HepG2 (cell line): ENCODE measurements around the gene KMT2B. TPM values are rescaled to one million over a fixed set of nuclear protein-coding genes. Genes with fewer than 3 reads are reported as not detected.

Experiments
- ATF7 ChIP-seq, 2 experiments: fragments of 450-650 bp in 1 of 2; sonication (generic) in 1 of 2; formaldehyde crosslinking in 1 of 2; IDR thresholded peaks; 2 replicates each; pipeline versions ENCODE4 v1.4.0 to v1.6.1; 2016 to 2020; ENCODE audit warnings: antibody characterized with exemption in 1 of 2, mild to moderate bottlenecking in 1 of 2, missing genetic modification reagents in 1 of 2
- ATRX ChIP-seq: sonication (generic); formaldehyde crosslinking; IDR thresholded peaks from 2 replicates; pipeline ENCODE4 v1.4.0; 2020; ENCODE audit warnings: missing genetic modification reagents, borderline replicate concordance
- EEA1 ChIP-seq: sonication (generic); formaldehyde crosslinking; IDR thresholded peaks from 2 replicates; pipeline ENCODE4 v1.5.1; 2020; ENCODE audit warnings: mild to moderate bottlenecking, missing genetic modification reagents, borderline replicate concordance
- FOXC1 ChIP-seq: sonication (generic); formaldehyde crosslinking; IDR thresholded peaks from 2 replicates; pipeline ENCODE4 v1.8.0; 2022; ENCODE audit warnings: mild to moderate bottlenecking, missing genetic modification reagents, borderline replicate concordance
- FOXO1 ChIP-seq: sonication (generic); formaldehyde crosslinking; IDR thresholded peaks from 2 replicates; pipeline ENCODE4 v1.4.0; 2020; ENCODE audit warnings: missing genetic modification reagents
- JARID2 ChIP-seq: sonication (generic); formaldehyde crosslinking; IDR thresholded peaks from 2 replicates; pipeline ENCODE4 v1.8.1; 2023; ENCODE audit warnings: missing genetic modification reagents, inconsistent platforms; ENCODE audit not compliant: insufficient replicate concordance
- KDM6A ChIP-seq: IDR thresholded peaks from 2 replicates; pipeline ENCODE4 v1.6.1; 2016; ENCODE audit warnings: low read depth
- KMT2A ChIP-seq: sonication (generic); formaldehyde crosslinking; IDR thresholded peaks from 2 replicates; pipeline ENCODE4 v1.4.0; 2020; ENCODE audit warnings: missing genetic modification reagents
- MEIS1 ChIP-seq: sonication (generic); formaldehyde crosslinking; IDR thresholded peaks from 2 replicates; pipeline ENCODE4 v1.9.0; 2021; ENCODE audit warnings: mild to moderate bottlenecking, missing genetic modification reagents, moderate library complexity, borderline replicate concordance
- SSRP1 ChIP-seq: IDR thresholded peaks from 2 replicates; pipeline ENCODE4 v1.6.1; 2016; ENCODE audit warnings: control low read depth
- THAP11 ChIP-seq: IDR thresholded peaks from 2 replicates; pipeline ENCODE4 v1.6.1; 2016; ENCODE audit warnings: missing biosample characterization, missing genetic modification reagents
- TMF1 ChIP-seq: sonication (generic); formaldehyde crosslinking; IDR thresholded peaks from 2 replicates; pipeline ENCODE4 v1.8.1; 2022; ENCODE audit warnings: low read depth, missing genetic modification reagents
- ZBTB20 ChIP-seq: sonication (generic); formaldehyde crosslinking; IDR thresholded peaks from 2 replicates; pipeline ENCODE4 v1.8.1; 2023; ENCODE audit warnings: missing genetic modification reagents, low read depth, mild to moderate bottlenecking, borderline replicate concordance
- ZIK1 ChIP-seq: sonication (generic); formaldehyde crosslinking; IDR thresholded peaks from 2 replicates; pipeline ENCODE4 v1.5.0; 2020; ENCODE audit warnings: mild to moderate bottlenecking, low read depth, missing genetic modification reagents, borderline replicate concordance
- ZKSCAN1 ChIP-seq: fragments of 150-350 bp; IDR thresholded peaks from 2 replicates; pipeline ENCODE4 v1.6.1; 2014; ENCODE audit warnings: low read length
- ZNF143 ChIP-seq: sonication (generic); formaldehyde crosslinking; IDR thresholded peaks from 2 replicates; pipeline ENCODE4 v1.4.0; 2020; ENCODE audit warnings: missing genetic modification reagents
- ZNF207 ChIP-seq: fragments of 450-650 bp; IDR thresholded peaks from 2 replicates; pipeline ENCODE4 v1.6.1; 2016; ENCODE audit warnings: antibody characterized with exemption, borderline replicate concordance
- ZNF333 ChIP-seq: sonication (generic); formaldehyde crosslinking; IDR thresholded peaks from 2 replicates; pipeline ENCODE4 v1.4.0; 2020; ENCODE audit warnings: mild to moderate bottlenecking, missing genetic modification reagents, borderline replicate concordance
- ZNF367 ChIP-seq: sonication (generic); formaldehyde crosslinking; IDR thresholded peaks from 2 replicates; pipeline ENCODE4 v1.4.0; 2020; ENCODE audit warnings: missing genetic modification reagents, borderline replicate concordance
- polyA plus RNA-seq, 8 experiments: library from polyadenylated mRNA; depleted of rRNA in 3 of 8; stranded (reverse) in 7 of 8; unstranded in 1 of 8; fragments of >200 nt; fragmentation: Illumina TruSeq in 4 of 8; extraction: Trizol in 4 of 8; gene quantifications; 2 replicates each; pipeline versions ENCODE4 v1.2.1 to v1.2.3, GENCODE V29; 2011 to 2016; ENCODE audit warnings: low read depth in 4 of 8, missing spikeins in 1 of 8, mixed read lengths in 1 of 8; ENCODE audit not compliant: insufficient read depth in 1 of 8
- total RNA-seq, 5 experiments: library from RNA; depleted of rRNA; stranded (reverse); fragments of >200 nt; fragmentation: Illumina TruSeq; extraction: Trizol; gene quantifications; 2 replicates each; pipeline ENCODE4 v1.2.3, GENCODE V29; 2016; ENCODE audit warnings: low read depth in 1 of 5
- TF ChIP-seq, protein P1 (sequence below): sonication (generic); formaldehyde crosslinking; conservative IDR thresholded peaks from 2 replicates; pipeline ENCODE4 v1.4.0; 2020; ENCODE audit warnings: missing genetic modification reagents
- TF ChIP-seq, protein P2 (sequence below), 2 experiments: fragments of 450-650 bp in 1 of 2; sonication (generic) in 1 of 2; formaldehyde crosslinking; IDR thresholded peaks; 2 replicates each; pipeline versions ENCODE4 v1.5.0 to v1.8.0; 2020 to 2022; ENCODE audit warnings: mild to moderate bottlenecking in 1 of 2, missing genetic modification reagents in 1 of 2
- TF ChIP-seq, protein P3 (sequence below): sonication (generic); formaldehyde crosslinking; IDR thresholded peaks from 2 replicates; pipeline ENCODE4 v1.8.1; 2023; ENCODE audit warnings: mild to moderate bottlenecking, missing genetic modification reagents
- TF ChIP-seq, protein P4 (sequence below): sonication (generic); formaldehyde crosslinking; IDR thresholded peaks from 2 replicates; pipeline ENCODE4 v1.5.0; 2020; ENCODE audit warnings: missing genetic modification reagents

Gene KMT2B
- total and polyA plus RNA-seq, 2 of the 13 experiments (the other 11 are each of a cell fraction or from before 2014, with no cell fraction given): 6.2 to 16.9 TPM

DNA sequence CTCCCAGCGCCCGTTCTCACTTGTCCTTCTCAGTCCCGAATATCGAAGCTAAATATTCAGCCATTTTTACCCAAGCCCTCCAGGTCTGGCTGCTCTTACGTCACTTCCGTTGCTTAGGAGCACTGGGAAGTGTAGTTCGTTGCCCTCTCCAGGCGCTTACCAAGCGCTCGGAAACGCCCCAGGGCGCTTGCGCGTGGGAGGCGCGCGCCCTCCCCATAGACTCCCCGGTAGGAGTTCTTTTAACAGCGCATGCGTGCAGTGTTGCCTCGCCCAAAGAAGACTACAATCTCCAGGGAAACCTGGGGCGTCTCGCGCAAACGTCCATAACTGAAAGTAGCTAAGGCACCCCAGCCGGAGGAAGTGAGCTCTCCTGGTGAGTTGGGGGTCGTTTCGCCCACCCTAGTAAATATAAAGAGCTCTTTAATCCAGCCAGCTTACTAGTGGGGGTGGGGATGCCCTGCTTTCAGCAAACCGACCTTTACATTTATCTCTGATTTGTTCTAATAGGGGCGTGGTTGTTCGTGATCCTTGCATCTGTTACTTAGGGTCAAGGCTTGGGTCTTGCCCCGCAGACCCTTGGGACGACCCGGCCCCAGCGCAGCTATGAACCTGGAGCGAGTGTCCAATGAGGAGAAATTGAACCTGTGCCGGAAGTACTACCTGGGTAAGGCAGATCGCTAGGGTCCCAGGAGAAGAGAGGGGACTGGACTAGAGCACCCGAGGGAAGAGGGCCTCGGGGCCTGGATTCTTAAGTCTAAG is 27.7 kb downstream of the KMT2B start, which contains the start of the genes PSENEN and U2AF1L4 (continued):
- TF ChIP-seq, protein P1, sequence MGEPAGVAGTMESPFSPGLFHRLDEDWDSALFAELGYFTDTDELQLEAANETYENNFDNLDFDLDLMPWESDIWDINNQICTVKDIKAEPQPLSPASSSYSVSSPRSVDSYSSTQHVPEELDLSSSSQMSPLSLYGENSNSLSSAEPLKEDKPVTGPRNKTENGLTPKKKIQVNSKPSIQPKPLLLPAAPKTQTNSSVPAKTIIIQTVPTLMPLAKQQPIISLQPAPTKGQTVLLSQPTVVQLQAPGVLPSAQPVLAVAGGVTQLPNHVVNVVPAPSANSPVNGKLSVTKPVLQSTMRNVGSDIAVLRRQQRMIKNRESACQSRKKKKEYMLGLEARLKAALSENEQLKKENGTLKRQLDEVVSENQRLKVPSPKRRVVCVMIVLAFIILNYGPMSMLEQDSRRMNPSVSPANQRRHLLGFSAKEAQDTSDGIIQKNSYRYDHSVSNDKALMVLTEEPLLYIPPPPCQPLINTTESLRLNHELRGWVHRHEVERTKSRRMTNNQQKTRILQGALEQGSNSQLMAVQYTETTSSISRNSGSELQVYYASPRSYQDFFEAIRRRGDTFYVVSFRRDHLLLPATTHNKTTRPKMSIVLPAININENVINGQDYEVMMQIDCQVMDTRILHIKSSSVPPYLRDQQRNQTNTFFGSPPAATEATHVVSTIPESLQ (CRISPR knock-in tag): no peak
- TF ChIP-seq ZNF333 (CRISPR knock-in tag): no peak
- TF ChIP-seq, protein P2, sequence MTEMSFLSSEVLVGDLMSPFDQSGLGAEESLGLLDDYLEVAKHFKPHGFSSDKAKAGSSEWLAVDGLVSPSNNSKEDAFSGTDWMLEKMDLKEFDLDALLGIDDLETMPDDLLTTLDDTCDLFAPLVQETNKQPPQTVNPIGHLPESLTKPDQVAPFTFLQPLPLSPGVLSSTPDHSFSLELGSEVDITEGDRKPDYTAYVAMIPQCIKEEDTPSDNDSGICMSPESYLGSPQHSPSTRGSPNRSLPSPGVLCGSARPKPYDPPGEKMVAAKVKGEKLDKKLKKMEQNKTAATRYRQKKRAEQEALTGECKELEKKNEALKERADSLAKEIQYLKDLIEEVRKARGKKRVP (CRISPR knock-in tag; IDR thresholded peaks at IDR 0.05): peak in 1 of 2 experiments; percentile 58; a peak in 2 of 4 replicates
- no peak for TF ChIP-seq ZBTB20 (CRISPR knock-in tag)
- no peak for TF ChIP-seq ZKSCAN1
- no peak for TF ChIP-seq FOXC1
- no peak for TF ChIP-seq ZIK1 (CRISPR knock-in tag)
- TF ChIP-seq JARID2 (CRISPR knock-in tag): no peak
- no peak for TF ChIP-seq MEIS1 (CRISPR knock-in tag)
- no peak for TF ChIP-seq SSRP1 (CRISPR knock-in tag)
- no peak for TF ChIP-seq EEA1
- TF ChIP-seq, protein P3, sequence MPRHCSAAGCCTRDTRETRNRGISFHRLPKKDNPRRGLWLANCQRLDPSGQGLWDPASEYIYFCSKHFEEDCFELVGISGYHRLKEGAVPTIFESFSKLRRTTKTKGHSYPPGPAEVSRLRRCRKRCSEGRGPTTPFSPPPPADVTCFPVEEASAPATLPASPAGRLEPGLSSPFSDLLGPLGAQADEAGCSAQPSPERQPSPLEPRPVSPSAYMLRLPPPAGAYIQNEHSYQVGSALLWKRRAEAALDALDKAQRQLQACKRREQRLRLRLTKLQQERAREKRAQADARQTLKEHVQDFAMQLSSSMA: no peak
- TF ChIP-seq, protein P4, sequence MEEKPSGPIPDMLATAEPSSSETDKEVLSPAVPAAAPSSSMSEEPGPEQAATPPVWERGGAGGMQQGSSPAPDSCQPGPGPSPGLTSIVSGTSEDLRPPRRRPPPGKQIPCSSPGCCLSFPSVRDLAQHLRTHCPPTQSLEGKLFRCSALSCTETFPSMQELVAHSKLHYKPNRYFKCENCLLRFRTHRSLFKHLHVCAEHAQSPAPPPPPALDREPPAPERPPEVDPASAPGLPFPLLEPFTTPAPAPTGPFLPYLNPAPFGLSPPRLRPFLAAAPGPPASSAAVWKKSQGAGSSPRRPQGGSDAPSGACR: no peak
- TF ChIP-seq ZNF143: peak; percentile 92
- TF ChIP-seq ATF7 (IDR thresholded peaks at IDR 0.05): peak; percentile 62
- TF ChIP-seq ATF7 (CRISPR knock-in tag; IDR thresholded peaks at IDR 0.05): peak; percentile 63; the same call in 1 of the 2 replicates
- no peak for TF ChIP-seq ATRX
- TF ChIP-seq ZNF367: no peak
- no peak for TF ChIP-seq ZNF207
- no peak for TF ChIP-seq FOXO1 (CRISPR knock-in tag)
- TF ChIP-seq THAP11 (CRISPR knock-in tag): peak; percentile 97
- TF ChIP-seq KMT2A: no peak
- TF ChIP-seq TMF1 (CRISPR knock-in tag): no peak
- no peak for TF ChIP-seq KDM6A
